Gastrocnemius medialis (tissue), 4 donors: ENCODE data around the gene APPBP2.

ENCODE experiments used
- CTCF ChIP-seq, 5 experiments: fragments of 450-650 bp in 3 of 5; fragments of 200-600 bp in 2 of 5; sonication (generic) in 2 of 5; IDR thresholded peaks in 4 of 5; conservative IDR thresholded peaks in 1 of 5; 1 replicate in 4 of 5; 2 replicates in 1 of 5; pipeline ENCODE4 v1.5.1; 2016 to 2019; ENCODE audit warnings: antibody characterized with exemption in 5 of 5, mild to moderate bottlenecking in 3 of 5, moderate library complexity in 3 of 5
- POLR2A ChIP-seq, 2 donors: fragments of 450-650 bp; IDR thresholded peaks; one replicate each; pipeline ENCODE4 v1.6.1; 2017; ENCODE audit warnings: antibody characterized with exemption in 2 of 2, mild to moderate bottlenecking in 2 of 2, moderate library complexity in 2 of 2

- TF ChIP-seq POLR2A (IDR thresholded peaks at IDR 0.05) (no peak), CTCF (IDR thresholded peaks at IDR 0.05 in 4 of 5, conservative IDR thresholded peaks at IDR 0.05 in 1 of 5) (no peak)
Observed at GRCh38 chr17:60493847-60494321, 32.2 kb downstream of the APPBP2 start.
